ENCODE data around the gene KCNB1.

GRCh38 chr20:49399329-49399728 is 83.1 kb downstream of the KCNB1 start:
- no peak for TF ChIP-seq CTCF (IDR thresholded peaks at IDR 0.05)
- no peak for TF ChIP-seq POLR2A (IDR thresholded peaks at IDR 0.05)
- no peak for TF ChIP-seq POLR2AphosphoS5 (IDR thresholded peaks at IDR 0.05)

Data from prostate gland (tissue), 2 donors.